ENCODE results near the gene IL1RAPL2. TPM values are rescaled to one million over a fixed set of nuclear protein-coding genes. Genes with fewer than 3 reads are reported as not detected.

Gene IL1RAPL2
- total RNA-seq, 2 donors from 2014 or later = not detected

- no peaks in the 10 kb centered on the region for H3K9me3 ChIP-seq
- H3K27me3 ChIP-seq = no peaks in the 10 kb centered on the region
- no peaks in the 10 kb centered on the region for H3K36me3 ChIP-seq
- DNase-seq (ENCODE audit: low spot score) = no peak
- TF ChIP-seq, protein P1, sequence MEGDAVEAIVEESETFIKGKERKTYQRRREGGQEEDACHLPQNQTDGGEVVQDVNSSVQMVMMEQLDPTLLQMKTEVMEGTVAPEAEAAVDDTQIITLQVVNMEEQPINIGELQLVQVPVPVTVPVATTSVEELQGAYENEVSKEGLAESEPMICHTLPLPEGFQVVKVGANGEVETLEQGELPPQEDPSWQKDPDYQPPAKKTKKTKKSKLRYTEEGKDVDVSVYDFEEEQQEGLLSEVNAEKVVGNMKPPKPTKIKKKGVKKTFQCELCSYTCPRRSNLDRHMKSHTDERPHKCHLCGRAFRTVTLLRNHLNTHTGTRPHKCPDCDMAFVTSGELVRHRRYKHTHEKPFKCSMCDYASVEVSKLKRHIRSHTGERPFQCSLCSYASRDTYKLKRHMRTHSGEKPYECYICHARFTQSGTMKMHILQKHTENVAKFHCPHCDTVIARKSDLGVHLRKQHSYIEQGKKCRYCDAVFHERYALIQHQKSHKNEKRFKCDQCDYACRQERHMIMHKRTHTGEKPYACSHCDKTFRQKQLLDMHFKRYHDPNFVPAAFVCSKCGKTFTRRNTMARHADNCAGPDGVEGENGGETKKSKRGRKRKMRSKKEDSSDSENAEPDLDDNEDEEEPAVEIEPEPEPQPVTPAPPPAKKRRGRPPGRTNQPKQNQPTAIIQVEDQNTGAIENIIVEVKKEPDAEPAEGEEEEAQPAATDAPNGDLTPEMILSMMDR (IDR thresholded peaks at IDR 0.05) = no peak
- no peak overlapping the region for H3K27ac ChIP-seq
- no peaks in the 10 kb centered on the region for H3K4me1 ChIP-seq
- H3K4me3 ChIP-seq = no peak overlapping the region
These were observed 892.8 kb downstream of the IL1RAPL2 start for GRCh38 chrX:105458846-105459245.

DNA sequence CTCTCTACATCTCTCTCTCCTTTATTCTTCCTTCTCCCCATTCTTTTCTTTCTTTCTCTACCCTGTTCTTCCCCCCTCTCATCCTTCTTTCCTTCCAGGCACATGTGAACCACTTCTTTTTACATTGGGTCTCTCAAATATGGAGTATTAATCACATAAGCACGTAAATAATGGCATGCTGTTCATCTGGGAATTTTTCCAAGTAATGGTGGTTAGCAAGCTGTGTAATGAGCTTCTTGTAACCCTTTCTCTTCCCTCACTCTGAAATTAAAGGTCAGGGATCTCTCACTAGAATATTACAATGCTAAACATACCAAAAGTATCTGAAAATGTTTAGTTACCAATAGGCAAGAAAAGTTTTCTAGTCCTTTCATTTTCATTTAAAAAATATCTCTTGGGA, 894.4 kb downstream of the IL1RAPL2 start:
- H3K9me3 ChIP-seq = no peaks in the 10 kb centered on the region
- H3K4me3 ChIP-seq = no peak overlapping the region
- no peak for DNase-seq (ENCODE audit: low spot score)
- H3K27me3 ChIP-seq = no peaks in the 10 kb centered on the region
- H3K36me3 ChIP-seq = no peaks in the 10 kb centered on the region
- H3K4me1 ChIP-seq = no peaks in the 10 kb centered on the region
- no peak overlapping the region for H3K27ac ChIP-seq
- TF ChIP-seq, protein P1 (IDR thresholded peaks at IDR 0.05) = no peak

DNA sequence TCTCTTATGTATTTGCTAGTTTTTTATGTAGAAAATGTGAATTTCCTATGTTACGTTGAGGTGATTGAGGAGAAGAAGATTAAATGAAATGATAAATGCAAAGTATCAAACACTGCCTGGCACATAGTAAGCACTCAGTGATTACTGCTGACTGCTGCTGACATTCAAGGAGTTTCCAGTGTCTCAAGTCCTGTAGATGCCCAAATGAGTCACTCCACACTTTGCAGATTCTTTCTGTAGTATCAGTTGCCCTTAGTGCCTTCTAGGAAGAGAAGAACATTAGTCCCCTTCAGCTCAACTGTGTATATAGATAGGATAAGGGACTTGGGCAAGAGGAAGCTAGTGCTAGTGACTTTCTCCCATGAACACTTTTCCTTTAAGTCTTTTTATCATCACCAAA, 895.0 kb downstream of the IL1RAPL2 start:
- H3K27me3 ChIP-seq = no peaks in the 10 kb centered on the region
- no peaks in the 10 kb centered on the region for H3K36me3 ChIP-seq
- no peak overlapping the region for H3K27ac ChIP-seq
- TF ChIP-seq, protein P1 (IDR thresholded peaks at IDR 0.05) = no peak
- DNase-seq (ENCODE audit: low spot score) = no peak
- H3K9me3 ChIP-seq = no peaks in the 10 kb centered on the region
- H3K4me3 ChIP-seq = no peak overlapping the region
- no peaks in the 10 kb centered on the region for H3K4me1 ChIP-seq

- DNase-seq (ENCODE audit: low spot score) = no peak
- no peaks in the 10 kb centered on the region for H3K36me3 ChIP-seq
- H3K27me3 ChIP-seq = no peaks in the 10 kb centered on the region
- TF ChIP-seq, protein P1 (IDR thresholded peaks at IDR 0.05) = no peak
- no peaks in the 10 kb centered on the region for H3K4me1 ChIP-seq
- no peak overlapping the region for H3K4me3 ChIP-seq
- H3K27ac ChIP-seq = no peak overlapping the region
- H3K9me3 ChIP-seq = no peaks in the 10 kb centered on the region
These were observed 896.2 kb downstream of the IL1RAPL2 start for GRCh38 chrX:105462186-105462585.

GRCh38 chrX:105463473-105463872, 897.5 kb downstream of the IL1RAPL2 start:
- Histone ChIP-seq H3K36me3 (no peaks in the 10 kb centered on the region), H3K9me3 (no peaks in the 10 kb centered on the region), H3K27ac (no peak overlapping the region), H3K4me1 (no peaks in the 10 kb centered on the region), H3K4me3 (no peak overlapping the region), H3K27me3 (no peaks in the 10 kb centered on the region)
- TF ChIP-seq, protein P1 (IDR thresholded peaks at IDR 0.05) = no peak
- no peak for DNase-seq (ENCODE audit: low spot score)

DNA sequence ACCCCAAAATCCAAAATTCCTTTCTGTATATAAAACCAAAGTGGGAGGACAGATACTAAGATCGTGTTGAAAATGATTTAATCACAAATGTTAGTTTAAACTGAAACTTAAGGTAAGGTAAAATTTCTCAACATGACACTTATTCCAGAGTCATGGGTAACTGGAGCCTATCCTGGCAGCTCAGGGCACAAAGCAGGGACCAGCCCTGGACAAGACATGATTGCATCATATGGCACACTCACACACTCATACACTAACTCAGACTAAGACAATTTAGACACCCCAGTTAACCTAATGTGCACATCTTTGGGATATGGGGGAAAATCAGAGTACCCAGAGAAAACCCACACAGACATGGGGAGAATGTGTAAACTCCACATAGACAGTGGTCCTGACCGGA, 898.6 kb downstream of the IL1RAPL2 start:
- Histone ChIP-seq H3K36me3 (no peaks in the 10 kb centered on the region), H3K27ac (no peak overlapping the region), H3K9me3 (no peaks in the 10 kb centered on the region), H3K4me1 (no peaks in the 10 kb centered on the region), H3K27me3 (no peaks in the 10 kb centered on the region), H3K4me3 (no peak overlapping the region)
- DNase-seq (ENCODE audit: low spot score) = no peak
- TF ChIP-seq, protein P1 (IDR thresholded peaks at IDR 0.05) = no peak

Data from right atrium auricular region (tissue), 2 donors.